K562 (cell line): Measurements from ENCODE around the gene RNF20. TPM values are rescaled to one million over a fixed set of nuclear protein-coding genes. Genes with fewer than 3 reads are reported as not detected.
A peak's percentile ranks its signal among the peaks of the same experiment; 100 is the strongest.

ENCODE experiments used
- AFF1 ChIP-seq, 2 experiments: fragments of 450-650 bp; IDR thresholded peaks; 2 replicates each; pipeline ENCODE4 v1.6.1; 2018; ENCODE audit warnings: mild to moderate bottlenecking in 2 of 2, low read depth in 1 of 2; ENCODE audit not compliant: partially characterized antibody in 2 of 2
- CEBPG ChIP-seq, 3 experiments: fragments of 200-800 bp in 1 of 3; sonication (Bioruptor generic) in 1 of 3; sonication (generic) in 1 of 3; formaldehyde crosslinking in 1 of 3; IDR thresholded peaks in 2 of 3; conservative IDR thresholded peaks in 1 of 3; 2 replicates each; pipeline versions ENCODE4 v1.6.1 to v1.8.0; 2016 to 2022; ENCODE audit warnings: missing compliant biosample characterization in 2 of 3, missing genetic modification characterization in 2 of 3, mild to moderate bottlenecking in 1 of 3, missing genetic modification reagents in 1 of 3
- LARP7 ChIP-seq: fragments of 450-650 bp; IDR thresholded peaks from 2 replicates; pipeline ENCODE4 v1.6.1; 2016
- UBTF ChIP-seq, 2 experiments: IDR thresholded peaks; 2 replicates each; pipeline ENCODE4 v1.6.1; 2012; ENCODE audit warnings: improper control_type of control experiment in 2 of 2, low read depth in 2 of 2, low read length in 2 of 2, borderline replicate concordance in 1 of 2
- ZNF444 ChIP-seq: fragments of 250-450 bp; sonication (Bioruptor Pico); IDR thresholded peaks from 2 replicates; pipeline ENCODE4 v1.4.0; 2020; ENCODE audit warnings: mild to moderate bottlenecking, moderate library complexity
- polyA plus RNA-seq, 8 experiments: library from polyadenylated mRNA; depleted of rRNA in 4 of 8; stranded (reverse) in 5 of 8; unstranded in 3 of 8; fragments of >200 nt; fragmentation: Nextera tagmentation in 2 of 8; fragmentation: Illumina TruSeq in 1 of 8; extraction: Ambion mirVana in 2 of 8; extraction: Trizol in 1 of 8; gene quantifications; 2 replicates each; pipeline versions ENCODE4 v1.2.1 to v1.2.3, GENCODE V29; 2011 to 2014; ENCODE audit warnings: inconsistent platforms in 1 of 8, missing spikeins in 1 of 8
- total RNA-seq, 7 experiments: library from RNA; depleted of rRNA in 6 of 7; stranded (reverse); fragments of >200 nt in 6 of 7; fragmentation: Illumina TruSeq in 2 of 7; extraction: Trizol in 2 of 7; gene quantifications; 2 replicates each; pipeline versions ENCODE4 v1.2.1 to v1.2.3, GENCODE V29; 2011 to 2021; ENCODE audit warnings: low replicate concordance in 1 of 7

The RNF20 gene
- total and polyA plus RNA-seq, 9 of the 15 experiments (the other 6 are each of a cell fraction or from before 2014, with no cell fraction given), result 5.5 to 25.0 (median 22.1) TPM

GRCh38 chr9:101536938-101537337 lies 3.3 kb downstream of the RNF20 start (continued):
- no peak for TF ChIP-seq CEBPG (CRISPR knock-in tag; IDR thresholded peaks at IDR 0.05)
- TF ChIP-seq CEBPG (tag; conservative IDR thresholded peaks at IDR 0.05 in 1 of 2, IDR thresholded peaks at IDR 0.05 in 1 of 2), result no peak
- TF ChIP-seq UBTF (IDR thresholded peaks at IDR 0.05; ENCODE audit: borderline replicate concordance in 1 of 2, low read depth in 2 of 2, low read length in 2 of 2), result no peak
- TF ChIP-seq AFF1 (IDR thresholded peaks at IDR 0.05; ENCODE audit: low read depth in 1 of 2, partially characterized antibody in 2 of 2), result peak in 1 of 2 experiments; percentile 34
- TF ChIP-seq ZNF444, result no peak
- TF ChIP-seq LARP7, result no peak
